A549 (cell line): ENCODE results near the gene RORC.

Experiments used
- CTCF ChIP-seq: fragments of >200 bp; sonication (Bioruptor Twin); formaldehyde crosslinking; IDR thresholded peaks from 3 replicates; pipeline ENCODE4 v1.5.1; 2016
- EHMT2 ChIP-seq: fragments of 200-600 bp; sonication (generic); IDR thresholded peaks from 2 replicates; pipeline ENCODE4 v1.6.1; 2016; ENCODE audit warnings: antibody characterized with exemption, low read depth, mild to moderate bottlenecking, moderate library complexity
- JUNB ChIP-seq: fragments of >200 bp; sonication (Bioruptor Twin); formaldehyde crosslinking; IDR thresholded peaks from 2 replicates; pipeline ENCODE4 v1.6.1; 2016
- NR3C1 ChIP-seq: fragments of >200 bp; sonication (Bioruptor Twin); formaldehyde crosslinking; IDR thresholded peaks from 3 replicates; pipeline ENCODE4 v1.6.1; 2017
- POLR2A ChIP-seq: IDR thresholded peaks from 2 replicates; pipeline ENCODE4 v1.6.1; 2012; ENCODE audit warnings: mild to moderate bottlenecking, low read length
- RAD21 ChIP-seq, 2 experiments: fragments of >200 bp in 1 of 2; sonication (Bioruptor Twin) in 1 of 2; formaldehyde crosslinking in 1 of 2; IDR thresholded peaks in 1 of 2; conservative IDR thresholded peaks in 1 of 2; 2 replicates in 1 of 2; 3 replicates in 1 of 2; pipeline ENCODE4 v1.6.1; 2012 to 2018; ENCODE audit warnings: inconsistent platforms in 1 of 2

GRCh38 chr1:151837884-151838221, 6.3 kb upstream of the RORC start:
- TF ChIP-seq NR3C1 (no peak), RAD21 (conservative IDR thresholded peaks at IDR 0.05 in 1 of 2, IDR thresholded peaks at IDR 0.05 in 1 of 2) (no peak), EHMT2 (no peak), POLR2A (no peak), CTCF (no peak), JUNB (no peak)
